ENCODE data around the gene RETREG3.
"Not testable (repeated sequence)": the region's sequence is repeated elsewhere in the genome, so short reads cannot be mapped to it uniquely, and the experiment has no call there.

Gene RETREG3

DNA sequence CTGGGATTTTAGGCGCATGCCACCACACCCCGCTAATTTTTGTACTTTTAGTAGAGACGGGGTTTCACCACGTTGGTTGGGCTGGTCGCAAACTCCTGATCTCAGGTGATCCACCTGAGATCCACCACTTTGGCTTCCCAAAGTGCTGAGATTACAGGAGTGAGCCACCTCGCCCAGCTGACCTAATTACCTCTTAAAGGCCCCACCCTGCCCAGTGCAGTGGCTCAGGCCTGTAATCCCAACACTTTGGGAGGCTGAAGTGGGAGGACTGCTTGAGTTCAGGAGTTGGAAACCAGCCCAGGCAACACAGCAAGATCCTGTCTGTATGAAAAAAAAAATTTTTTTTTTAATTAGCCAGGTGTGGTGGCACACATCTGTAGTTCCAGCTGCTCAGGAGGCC is 50.1 kb downstream of the RETREG3 start:
- ATAC-seq (ENCODE audit: low read depth) (no peak), DNase-seq (ENCODE audit: low spot score in 2 of 2) (no peak)
- Mint-ChIP-seq H3K9me3 (no peaks in the 10 kb centered on the region), H3K36me3 (no peaks in the 10 kb centered on the region), H3K4me1 (peaks cover 32% of the 10 kb centered on the region), H3K27ac (no peak overlapping the region), H3K27me3 (no peaks in the 10 kb centered on the region), H3K4me3 (no peak overlapping the region)

DNA sequence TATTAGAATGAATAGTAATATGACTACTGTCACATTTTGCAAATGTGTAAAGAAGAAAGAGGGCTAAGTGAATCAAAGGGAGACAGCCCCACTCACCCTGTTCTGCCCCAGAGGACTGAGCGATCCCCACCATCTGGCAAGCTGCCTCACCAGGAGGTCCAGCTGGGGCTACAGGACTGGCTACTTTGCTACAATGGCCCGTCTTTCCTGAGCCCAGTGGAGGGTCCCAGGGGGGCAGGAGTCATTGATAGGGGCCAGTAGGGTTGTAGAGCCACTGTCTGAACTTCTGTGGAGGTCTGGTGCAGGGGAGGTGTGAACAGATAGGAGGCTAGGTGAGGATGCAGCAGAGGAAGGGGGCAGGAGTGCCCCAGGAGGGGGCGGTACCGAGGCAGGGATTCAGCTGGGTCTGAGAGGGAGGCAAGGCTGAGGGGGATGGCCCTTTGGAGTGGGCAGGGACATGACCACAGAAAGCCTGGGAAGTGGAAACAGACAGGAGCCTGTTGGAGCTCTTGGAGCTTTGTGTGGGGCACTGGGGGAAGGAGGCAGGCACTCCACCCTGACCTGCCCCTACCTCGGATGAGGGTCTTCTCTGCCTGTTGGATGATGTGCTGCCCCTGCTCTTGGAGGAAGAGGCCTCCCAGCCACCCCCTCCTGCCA is 53.1 kb downstream of the RETREG3 start:
- not testable (repeated sequence) for H3K9me3 Mint-ChIP-seq; DNase-seq (ENCODE audit: low spot score in 2 of 2)
- H3K4me1 Mint-ChIP-seq: peaks cover 26% of the 10 kb centered on the region

DNA sequence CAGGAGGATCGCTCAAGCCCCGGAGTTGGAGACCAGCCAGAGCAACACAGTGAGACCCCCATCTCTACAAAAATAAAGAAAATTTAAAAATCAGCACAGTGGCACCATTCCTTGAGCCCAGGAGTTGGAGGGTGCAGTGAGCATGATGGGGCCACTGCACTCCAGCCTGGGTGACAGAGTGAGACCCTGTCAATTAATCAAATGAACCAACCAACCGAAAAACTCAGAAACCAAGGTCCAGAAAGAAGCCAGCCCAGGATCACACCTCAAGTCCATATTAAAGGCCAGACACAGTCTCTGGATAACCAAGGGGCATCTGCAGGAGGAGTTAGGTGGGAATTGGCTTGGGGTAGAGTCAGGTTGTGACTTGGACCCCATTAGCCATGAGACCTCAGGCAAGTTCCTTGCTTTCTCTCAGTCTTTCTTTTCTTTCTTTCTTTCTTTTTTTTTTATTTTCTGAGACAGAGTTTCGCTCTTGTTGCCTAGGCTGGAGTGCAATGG is 54.0 kb downstream of the RETREG3 start:
- Mint-ChIP-seq H3K27ac (peak overlapping the region; percentile 97), H3K27me3 (no peaks in the 10 kb centered on the region), H3K36me3 (no peaks in the 10 kb centered on the region), H3K9me3 (no peaks in the 10 kb centered on the region), H3K4me3 (peak overlapping the region; percentile 98), H3K4me1 (peaks cover 29% of the 10 kb centered on the region)
- no peak for DNase-seq (ENCODE audit: low spot score in 2 of 2)
- ATAC-seq (ENCODE audit: low read depth): peak; percentile 2

More for the DNA sequence above, 53.1 kb downstream of the RETREG3 start:
- ATAC-seq (ENCODE audit: low read depth); H3K27me3 Mint-ChIP-seq; H3K4me3 Mint-ChIP-seq; H3K36me3 Mint-ChIP-seq; H3K27ac Mint-ChIP-seq: not testable (repeated sequence)

DNA sequence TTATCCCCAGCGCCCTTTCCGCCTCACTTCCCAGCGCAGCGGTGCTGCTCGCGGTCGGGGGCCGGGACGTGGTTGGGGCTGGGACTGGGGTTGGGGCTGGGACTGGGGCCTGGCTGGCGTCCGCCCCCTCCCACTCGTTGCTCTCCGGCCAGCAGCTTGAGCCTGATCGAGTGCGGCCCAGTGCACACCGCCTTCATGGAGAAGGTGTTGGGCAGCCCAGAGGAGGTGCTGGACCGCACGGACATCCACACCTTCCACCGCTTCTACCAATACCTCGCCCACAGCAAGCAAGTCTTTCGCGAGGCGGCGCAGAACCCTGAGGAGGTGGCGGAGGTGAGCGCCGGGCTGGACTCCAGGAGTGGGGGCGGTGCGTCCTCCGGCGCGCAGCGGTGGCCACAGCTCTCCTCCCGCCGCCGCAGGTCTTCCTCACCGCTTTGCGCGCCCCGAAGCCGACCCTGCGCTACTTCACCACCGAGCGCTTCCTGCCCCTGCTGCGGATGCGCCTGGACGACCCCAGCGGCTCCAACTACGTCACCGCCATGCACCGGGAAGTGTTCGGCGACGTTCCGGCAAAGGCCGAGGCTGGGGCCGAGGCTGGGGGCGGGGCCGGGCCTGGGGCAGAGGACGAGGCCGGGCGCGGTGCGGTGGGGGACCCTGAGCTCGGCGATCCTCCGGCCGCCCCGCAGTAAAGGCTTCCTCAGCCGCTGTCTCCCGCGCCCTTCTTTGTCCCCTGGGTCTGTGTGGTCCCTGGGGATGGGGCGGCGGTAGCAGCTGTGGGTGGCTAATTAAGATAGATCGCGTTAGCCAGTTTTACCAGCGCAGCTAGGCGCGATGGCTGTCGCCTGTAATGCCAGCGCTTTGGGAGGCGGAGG is 54.7 kb downstream of the RETREG3 start:
- H3K27me3 Mint-ChIP-seq: no peaks in the 10 kb centered on the region
- H3K4me3 Mint-ChIP-seq: peak overlapping the region; percentile 98
- DNase-seq (ENCODE audit: low spot score in 2 of 2) (peak; percentile 81 to 85), ATAC-seq (ENCODE audit: low read depth) (peak; percentile 90)
- no peaks in the 10 kb centered on the region for H3K9me3 Mint-ChIP-seq
- peaks cover 29% of the 10 kb centered on the region for H3K4me1 Mint-ChIP-seq
- H3K36me3 Mint-ChIP-seq: no peaks in the 10 kb centered on the region
- H3K27ac Mint-ChIP-seq: peak overlapping the region; percentile 97

DNA sequence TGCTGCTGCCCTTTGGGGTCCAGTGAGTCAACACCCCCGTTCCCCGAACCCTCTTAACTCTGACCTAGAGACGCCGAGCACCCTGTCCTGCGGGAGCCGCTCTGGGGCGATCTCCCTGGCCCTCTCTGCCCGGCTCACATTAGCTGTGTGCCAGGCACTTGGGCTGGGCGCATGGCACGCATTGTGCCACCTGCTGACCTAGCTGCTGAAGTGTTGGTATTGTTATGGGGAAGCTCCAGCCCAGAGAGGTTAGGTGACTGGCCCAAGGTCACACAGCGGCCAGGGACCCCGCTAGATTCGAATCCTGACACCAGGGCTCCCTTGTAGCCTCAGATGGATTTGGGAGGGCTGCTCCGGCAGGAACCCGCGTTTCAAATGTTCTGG is 55.3 kb downstream of the RETREG3 start:
- H3K27me3 Mint-ChIP-seq: no peaks in the 10 kb centered on the region

GRCh38 chr17:42553161-42553818 is 55.9 kb downstream of the RETREG3 start:
- ATAC-seq (ENCODE audit: low read depth) (no peak), DNase-seq (ENCODE audit: low spot score in 2 of 2) (no peak)
- Mint-ChIP-seq H3K27me3 (no peaks in the 10 kb centered on the region), H3K4me3 (peak overlapping the region; percentile 98), H3K4me1 (peaks cover 34% of the 10 kb centered on the region), H3K27ac (peak overlapping the region; percentile 97), H3K9me3 (no peaks in the 10 kb centered on the region), H3K36me3 (no peaks in the 10 kb centered on the region)

More for the DNA sequence above, 55.3 kb downstream of the RETREG3 start:
- Mint-ChIP-seq H3K27ac (peak overlapping the region; percentile 97), H3K9me3 (no peaks in the 10 kb centered on the region), H3K4me3 (peak overlapping the region; percentile 98), H3K4me1 (peaks cover 33% of the 10 kb centered on the region), H3K36me3 (no peaks in the 10 kb centered on the region)
- ATAC-seq (ENCODE audit: low read depth) (peak; percentile 10), DNase-seq (ENCODE audit: low spot score in 2 of 2) (no peak)

- H3K9me3 Mint-ChIP-seq: not testable (repeated sequence)
- peak within 1 kb of the TSS; percentile 98 for H3K4me3 Mint-ChIP-seq
Observed at GRCh38 chr17:42552736-42553135, 56.4 kb downstream of the RETREG3 start, which contains the start of gene HSD17B1. Gene HSD17B1, plus strand, starts transcription at chr17:42552923. Its CDS starts 11 bp downstream, at chr17:42552934.

GRCh38 chr17:42548993-42549755 is 60.0 kb downstream of the RETREG3 start:
- Mint-ChIP-seq H3K27ac (no peak overlapping the region), H3K4me3 (peak overlapping the region; percentile 54), H3K36me3 (no peaks in the 10 kb centered on the region), H3K9me3 (no peaks in the 10 kb centered on the region), H3K27me3 (no peaks in the 10 kb centered on the region), H3K4me1 (peaks cover 22% of the 10 kb centered on the region)
- no peak for DNase-seq (ENCODE audit: low spot score in 2 of 2)
- no peak for ATAC-seq (ENCODE audit: low read depth)

More at GRCh38 chr17:42552736-42553135, 56.4 kb downstream of the RETREG3 start, which contains the start of gene HSD17B1:
- peaks cover 34% of the 10 kb centered on the region for H3K4me1 Mint-ChIP-seq
- not testable (repeated sequence) for ATAC-seq (ENCODE audit: low read depth); H3K36me3 Mint-ChIP-seq; DNase-seq (ENCODE audit: low spot score in 2 of 2); H3K27me3 Mint-ChIP-seq
- H3K27ac Mint-ChIP-seq: peak within 1 kb of the TSS; percentile 97

DNA sequence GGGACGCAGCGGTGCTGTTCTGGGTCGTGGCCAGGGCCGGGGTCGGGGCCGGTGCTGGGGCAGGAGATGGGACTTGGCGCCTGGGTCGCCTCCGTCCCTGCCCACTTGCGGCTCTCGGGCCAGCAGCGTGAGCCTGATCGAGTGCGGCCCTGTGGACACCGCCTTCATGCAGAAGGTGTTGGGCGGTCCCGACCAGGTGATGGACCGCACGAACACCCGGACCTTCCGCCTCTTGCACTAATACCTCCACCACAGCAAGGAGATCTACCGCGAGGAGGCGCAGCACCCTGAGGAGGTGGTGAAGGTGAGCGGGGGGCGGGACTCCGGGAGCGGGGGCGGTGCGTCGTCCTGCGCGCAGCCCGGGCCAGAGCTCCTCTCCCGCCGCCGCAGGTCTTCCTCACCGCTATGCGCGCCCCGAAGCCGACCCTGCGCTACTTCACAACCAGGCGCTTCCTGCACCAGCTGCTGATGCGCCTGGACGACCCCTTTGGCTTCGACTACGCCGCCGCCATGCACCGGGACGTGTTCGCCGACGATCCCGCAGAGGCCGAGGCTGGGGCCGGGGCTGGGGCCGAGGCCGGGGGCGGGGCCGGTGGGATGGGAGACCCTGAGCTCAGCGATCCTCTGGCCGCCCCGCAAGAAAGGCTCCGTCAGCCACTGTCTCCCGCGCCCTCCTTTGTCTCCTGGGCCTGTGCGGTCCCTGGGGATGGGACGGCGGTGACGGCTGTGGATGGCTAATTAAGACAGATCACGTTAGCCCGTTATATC is 60.9 kb downstream of the RETREG3 start:
- Mint-ChIP-seq H3K27me3 (no peaks in the 10 kb centered on the region), H3K36me3 (no peaks in the 10 kb centered on the region), H3K4me3 (peak overlapping the region; percentile 54), H3K27ac (no peak overlapping the region), H3K4me1 (peaks cover 18% of the 10 kb centered on the region), H3K9me3 (no peaks in the 10 kb centered on the region)
- ATAC-seq (ENCODE audit: low read depth): peak; percentile 94
- DNase-seq (ENCODE audit: low spot score in 2 of 2): peak; percentile 84 to 87

GRCh38 chr17:42547698-42548069 is 61.5 kb downstream of the RETREG3 start:
- H3K36me3 Mint-ChIP-seq: no peaks in the 10 kb centered on the region
- DNase-seq (ENCODE audit: low spot score in 2 of 2) (no peak), ATAC-seq (ENCODE audit: low read depth) (no peak)
- peaks cover 15% of the 10 kb centered on the region for H3K4me1 Mint-ChIP-seq
- peak overlapping the region; percentile 49 for H3K4me3 Mint-ChIP-seq
- no peak overlapping the region for H3K27ac Mint-ChIP-seq
- no peaks in the 10 kb centered on the region for H3K9me3 Mint-ChIP-seq
- H3K27me3 Mint-ChIP-seq: no peaks in the 10 kb centered on the region

DNA sequence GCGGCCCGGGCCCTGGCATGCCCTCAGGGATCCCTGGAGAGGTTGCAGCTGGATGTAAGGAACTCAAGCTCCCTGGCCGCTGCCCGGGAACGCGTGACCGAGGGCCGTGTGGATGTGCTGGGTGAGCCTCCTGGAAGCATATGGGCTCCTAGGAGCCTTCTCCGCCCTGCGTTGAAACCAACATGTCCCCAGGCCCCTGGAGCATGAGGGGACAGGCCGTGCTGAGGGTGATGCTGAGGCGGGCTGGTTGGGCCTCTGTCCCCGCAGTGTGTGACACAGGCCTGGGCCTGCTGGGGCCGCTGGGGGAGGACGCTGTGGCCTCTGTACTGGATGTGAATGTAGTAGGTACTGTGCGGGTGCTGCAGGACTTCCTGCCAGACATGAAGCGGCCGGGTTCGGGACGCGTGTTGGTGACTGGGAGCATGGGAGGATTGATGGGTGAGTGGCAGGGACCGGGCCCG is 62.1 kb downstream of the RETREG3 start:
- peak overlapping the region; percentile 39 for H3K4me3 Mint-ChIP-seq
- no peaks in the 10 kb centered on the region for H3K36me3 Mint-ChIP-seq
- DNase-seq (ENCODE audit: low spot score in 2 of 2): no peak
- no peaks in the 10 kb centered on the region for H3K9me3 Mint-ChIP-seq
- no peaks in the 10 kb centered on the region for H3K27me3 Mint-ChIP-seq
- H3K4me1 Mint-ChIP-seq: peaks cover 12% of the 10 kb centered on the region
- ATAC-seq (ENCODE audit: low read depth): no peak
- no peak overlapping the region for H3K27ac Mint-ChIP-seq

GRCh38 chr17:42545755-42546505 is 63.2 kb downstream of the RETREG3 start:
- not testable (repeated sequence) for DNase-seq (ENCODE audit: low spot score in 2 of 2); H3K27ac Mint-ChIP-seq; ATAC-seq (ENCODE audit: low read depth); H3K4me3 Mint-ChIP-seq; H3K27me3 Mint-ChIP-seq; H3K36me3 Mint-ChIP-seq; H3K9me3 Mint-ChIP-seq; H3K4me1 Mint-ChIP-seq

All from memory B cell (primary cell).